ENCODE results near the gene RAD18.

DNA sequence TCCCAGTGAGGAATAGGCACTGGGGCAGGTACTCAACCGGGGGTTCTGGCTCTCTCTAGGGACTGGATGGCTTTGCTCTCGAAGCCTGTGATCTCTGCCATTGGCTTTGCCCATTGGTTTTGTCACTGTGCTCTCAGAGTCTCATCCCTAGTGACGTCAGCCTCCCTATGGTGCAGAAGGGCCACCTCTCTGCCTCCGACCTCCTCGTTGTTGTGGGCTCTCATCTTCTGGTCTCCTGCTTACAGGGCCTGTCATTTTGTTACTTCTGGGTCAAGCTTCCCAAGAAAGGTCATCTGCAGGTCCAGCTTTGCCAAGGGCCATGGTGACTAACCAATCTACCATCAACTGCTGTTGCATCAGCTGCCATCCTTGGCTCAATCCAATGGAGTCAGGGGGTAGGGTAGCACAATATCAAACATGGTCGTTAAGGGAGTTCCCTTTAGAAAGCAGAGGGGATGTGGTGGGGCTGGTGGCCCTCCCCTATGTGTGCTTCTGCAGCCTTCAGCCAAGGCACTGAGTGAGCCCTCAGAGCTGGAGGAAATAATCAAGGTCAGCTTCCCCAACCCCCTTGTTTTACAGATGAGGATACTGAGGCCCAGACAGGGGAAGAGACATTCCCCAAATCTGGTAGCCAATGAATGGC, 13.4 kb upstream of the RAD18 start:
- TF ChIP-seq GABPA (IDR thresholded peaks at IDR 0.05; ENCODE audit: low read depth) (no peak), CTCF (IDR thresholded peaks at IDR 0.05) (no peak)

All from SK-N-SH (cell line).